IMR-90 (cell line): ENCODE data around the gene TET1. TPM values are rescaled to one million over a fixed set of nuclear protein-coding genes. Genes with fewer than 3 reads are reported as not detected.

ENCODE experiments used
- ATAC-seq: fragments of 200-7000 bp; cut with Tn5 transposase; 2 replicates; pipeline ENCODE4 v1.9.1; 2020; ENCODE audit warnings: low read depth, mild to moderate bottlenecking, moderate library complexity
- BruUV-seq: library from RNA; stranded (reverse); fragments of 400-500 nt; replicated peaks from 2 replicates; lab custom pipeline; 2021; lab: Mats Ljungman, UMichigan
- CTCF ChIA-PET: fragments of 300-600 bp; formaldehyde crosslinking; extraction: SDS; loops from one replicate; lab custom pipeline; 2021; ENCODE audit warnings: antibody characterized with exemption; lab: Yijun Ruan, JAX
- POLR2A ChIA-PET: fragments of 300-600 bp; sonication (Branson Sonifier 250); formaldehyde crosslinking; loops from one replicate; lab custom pipeline; 2022; ENCODE audit warnings: antibody characterized with exemption; ENCODE audit not compliant: unreplicated experiment; lab: Charles Lee
- DNase-seq: peaks from one replicate; pipeline ENCODE4 v3.0.0; 2013
- H2AFZ ChIP-seq: replicated peaks from 2 replicates; pipeline ENCODE3; 2013; ENCODE audit warnings: low read length, mild to moderate bottlenecking; ENCODE audit not compliant: poor library complexity
- H2AK5ac ChIP-seq: 2 replicates; pipeline ENCODE4 v1.6.1; 2013; ENCODE audit warnings: low read depth, low read length, inconsistent platforms
- H2AK9ac ChIP-seq: replicated peaks from 2 replicates; pipeline ENCODE3; 2013; ENCODE audit warnings: mild to moderate bottlenecking, low read depth, low read length, moderate library complexity; ENCODE audit not compliant: poor library complexity
- H2BK120ac ChIP-seq: 2 replicates; pipeline ENCODE4 v1.6.1; 2013; ENCODE audit warnings: low read depth, low read length, inconsistent platforms
- H2BK15ac ChIP-seq: 3 replicates; pipeline ENCODE4 v1.6.1; 2013; ENCODE audit warnings: low read depth, low read length, inconsistent platforms
- H2BK20ac ChIP-seq: 2 replicates; pipeline ENCODE4 v1.6.1; 2013; ENCODE audit warnings: low read depth, mild to moderate bottlenecking, inconsistent platforms, low read length, moderate library complexity
- H2BK5ac ChIP-seq: 2 replicates; pipeline ENCODE4 v1.6.1; 2013; ENCODE audit warnings: mild to moderate bottlenecking, low read depth, low read length, inconsistent platforms; ENCODE audit not compliant: poor library complexity, severe bottlenecking
- H3K14ac ChIP-seq: replicated peaks from 2 replicates; pipeline ENCODE4 v1.6.1; 2013; ENCODE audit warnings: low read depth, low read length, inconsistent platforms
- H3K18ac ChIP-seq: 2 replicates; pipeline ENCODE4 v1.6.1; 2013; ENCODE audit warnings: low read depth, low read length, control low read depth
- H3K23ac ChIP-seq: 2 replicates; pipeline ENCODE4 v1.6.1; 2013; ENCODE audit warnings: low read depth, low read length, inconsistent platforms
- H3K27ac ChIP-seq: 2 replicates; pipeline ENCODE4 v1.5.1; 2013; ENCODE audit warnings: mild to moderate bottlenecking, control low read depth, low read length; ENCODE audit not compliant: insufficient read depth
- H3K27me3 ChIP-seq: 2 replicates; pipeline ENCODE4 v1.6.1; 2013; ENCODE audit warnings: low read length; ENCODE audit not compliant: control insufficient read depth, insufficient read depth
- H3K36me3 ChIP-seq: 2 replicates; pipeline ENCODE4 v1.6.1; 2013; ENCODE audit warnings: low read length, mixed read lengths; ENCODE audit not compliant: control insufficient read depth, insufficient read depth
- H3K4ac ChIP-seq: 2 replicates; pipeline ENCODE4 v1.6.1; 2013; ENCODE audit warnings: low read depth, low read length, inconsistent platforms
- H3K4me1 ChIP-seq: 2 replicates; pipeline ENCODE4 v1.6.1; 2013; ENCODE audit warnings: low read length, mixed read lengths; ENCODE audit not compliant: control insufficient read depth, insufficient read depth
- H3K4me2 ChIP-seq: 2 replicates; pipeline ENCODE4 v1.6.1; 2013; ENCODE audit warnings: low read depth, mild to moderate bottlenecking, control low read depth, low read length, moderate library complexity
- H3K4me3 ChIP-seq: 2 replicates; pipeline ENCODE4 v1.5.1; 2013; ENCODE audit warnings: low read depth, mild to moderate bottlenecking, control low read depth, low read length, moderate library complexity; ENCODE audit not compliant: insufficient read depth
- H3K56ac ChIP-seq: 2 replicates; pipeline ENCODE4 v1.6.1; 2013; ENCODE audit warnings: low read length, inconsistent platforms; ENCODE audit not compliant: insufficient read depth; ENCODE audit errors: extremely low read depth
- H3K79me1 ChIP-seq, 2 experiments: 2 replicates each; pipeline ENCODE4 v1.6.1; 2013; ENCODE audit warnings: low read length in 2 of 2, inconsistent platforms in 1 of 2, low read depth in 1 of 2
- H3K9ac ChIP-seq: 2 replicates; pipeline ENCODE4 v1.6.1; 2013; ENCODE audit warnings: low read depth, low read length, control low read depth
- H3K9me1 ChIP-seq: 2 replicates; pipeline ENCODE4 v1.6.1; 2013; ENCODE audit warnings: low read length, inconsistent platforms; ENCODE audit not compliant: insufficient read depth
- H3K9me3 ChIP-seq: 2 replicates; pipeline ENCODE4 v1.6.1; 2013; ENCODE audit warnings: low read length; ENCODE audit not compliant: control insufficient read depth, insufficient read depth
- H4K20me1 ChIP-seq: 2 replicates; pipeline ENCODE4 v1.6.1; 2013; ENCODE audit warnings: low read length, inconsistent platforms; ENCODE audit not compliant: insufficient read depth
- H4K5ac ChIP-seq: 2 replicates; pipeline ENCODE4 v1.6.1; 2013; ENCODE audit warnings: mild to moderate bottlenecking, low read depth, low read length, control low read depth
- H4K8ac ChIP-seq, 2 experiments: 2 replicates each; pipeline ENCODE4 v1.6.1; 2013; ENCODE audit warnings: low read depth in 2 of 2, low read length in 2 of 2, control low read depth in 1 of 2, inconsistent platforms in 1 of 2
- H4K91ac ChIP-seq: 2 replicates; pipeline ENCODE4 v1.6.1; 2013; ENCODE audit warnings: low read depth, low read length, inconsistent platforms; ENCODE audit not compliant: insufficient read depth
- BHLHE40 ChIP-seq: fragments of 150-350 bp; IDR thresholded peaks from 2 replicates; pipeline ENCODE4 v1.6.1; 2016; ENCODE audit warnings: mild to moderate bottlenecking, low read depth, low read length
- CEBPB ChIP-seq: IDR thresholded peaks from 2 replicates; pipeline ENCODE4 v1.6.1; 2012; ENCODE audit warnings: low read depth, low read length, improper control_type of control experiment
- CHD1 ChIP-seq: IDR thresholded peaks from 2 replicates; pipeline ENCODE4 v1.6.1; 2012; ENCODE audit warnings: low read depth, low read length, improper control_type of control experiment
- CTCF ChIP-seq: conservative IDR thresholded peaks from 2 replicates; pipeline ENCODE4 v1.5.1; 2012; ENCODE audit warnings: mild to moderate bottlenecking, low read depth, low read length, improper control_type of control experiment
- ELK1 ChIP-seq: fragments of 150-350 bp; IDR thresholded peaks from 2 replicates; pipeline ENCODE4 v1.6.1; 2016; ENCODE audit warnings: low read depth, mild to moderate bottlenecking, low read length, moderate library complexity, borderline replicate concordance
- FOS ChIP-seq: fragments of 150-350 bp; IDR thresholded peaks from 2 replicates; pipeline ENCODE4 v1.6.1; 2016; ENCODE audit warnings: low read depth, low read length
- MAFK ChIP-seq: IDR thresholded peaks from 2 replicates; pipeline ENCODE4 v1.6.1; 2012; ENCODE audit warnings: low read depth, low read length, improper control_type of control experiment
- MAZ ChIP-seq: IDR thresholded peaks from 2 replicates; pipeline ENCODE4 v1.6.1; 2012; ENCODE audit warnings: low read depth, mild to moderate bottlenecking, low read length, improper control_type of control experiment, moderate library complexity, borderline replicate concordance
- MXI1 ChIP-seq: IDR thresholded peaks from 2 replicates; pipeline ENCODE4 v1.6.1; 2012; ENCODE audit warnings: low read depth, mild to moderate bottlenecking, low read length, moderate library complexity, borderline replicate concordance
- NFE2L2 ChIP-seq: fragments of 150-350 bp; IDR thresholded peaks from 2 replicates; pipeline ENCODE4 v1.6.1; 2016; ENCODE audit warnings: low read depth, mild to moderate bottlenecking, low read length
- POLR2A ChIP-seq: IDR thresholded peaks from 2 replicates; pipeline ENCODE4 v1.6.1; 2012; ENCODE audit warnings: mild to moderate bottlenecking, low read depth, low read length
- RAD21 ChIP-seq: IDR thresholded peaks from 2 replicates; pipeline ENCODE4 v1.6.1; 2012; ENCODE audit warnings: low read length, improper control_type of control experiment
- RCOR1 ChIP-seq: IDR thresholded peaks from 2 replicates; pipeline ENCODE4 v1.6.1; 2012; ENCODE audit warnings: mild to moderate bottlenecking, low read length, improper control_type of control experiment; ENCODE audit not compliant: insufficient replicate concordance
- RFX5 ChIP-seq: IDR thresholded peaks from 2 replicates; pipeline ENCODE4 v1.8.0; 2012; ENCODE audit warnings: low read depth, mild to moderate bottlenecking, low read length, moderate library complexity
- SMC3 ChIP-seq: fragments of 150-350 bp; IDR thresholded peaks from 2 replicates; pipeline ENCODE4 v1.6.1; 2016; ENCODE audit warnings: low read depth, mild to moderate bottlenecking, antibody characterized with exemption, low read length, moderate library complexity
- USF2 ChIP-seq: fragments of 150-350 bp; IDR thresholded peaks from 2 replicates; pipeline ENCODE4 v1.6.1; 2017; ENCODE audit warnings: mild to moderate bottlenecking, antibody characterized with exemption, low read length, low read depth
- WGBS, 2 experiments: methylation state at CpG; one replicate each; pipeline versions ENCODE4 v1.1.5 to v1.1.7; 2013; ENCODE audit warnings: missing lambda C conversion rate in 2 of 2; ENCODE audit not compliant: insufficient read length in 1 of 2; ENCODE audit errors: extremely low coverage in 2 of 2; 5-methylcytosine and 5-hydroxymethylcytosine counted together
- dilution Hi-C: fragments of 300-500 bp; cut with HindIII; formaldehyde crosslinking; loops from one replicate; pipeline ENCODE4 v1.14.3; 2018; ENCODE audit warnings: low sequenced_read_pairs; ENCODE audit not compliant: unreplicated experiment
- in situ Hi-C: fragments of 300-500 bp; cut with MboI; formaldehyde crosslinking; loops from 3 replicates; pipeline ENCODE4 v1.14.3; 2019; ENCODE audit warnings: low sequenced_read_pairs, inconsistent platforms, mixed read lengths
- intact Hi-C: fragments of 100-400 bp; cut with micrococcal nuclease; formaldehyde crosslinking; loops from 2 replicates; pipeline ENCODE4 v1.10.0; 2022
- polyA plus RNA-seq, 3 experiments: library from polyadenylated mRNA; depleted of rRNA; stranded (reverse); fragments of >200 nt; gene quantifications; 2 replicates each; pipeline ENCODE4 v1.2.3, GENCODE V29; 2012; ENCODE audit warnings: low replicate concordance in 1 of 3
- total RNA-seq: library from RNA; depleted of rRNA; stranded (reverse); fragments of >200 nt; gene quantifications from 2 replicates; pipeline ENCODE4 v1.2.3, GENCODE V29; 2012

TET1 gene
- total and polyA plus RNA-seq, 2 of the 4 experiments (the other 2 are of a cell fraction): 1.0 to 4.3 TPM

- H2BK5ac ChIP-seq: no peak overlapping the region
- no peak overlapping the region for H4K8ac ChIP-seq
- H3K27ac ChIP-seq: no peak overlapping the region
- intact Hi-C loops (loop anchor here (5.0 kb wide), 1 partner anchor 34 kb away; no protein-coding TSS in a partner anchor), dilution Hi-C loops (no loop called here), in situ Hi-C loops (no loop called here)
- H3K9me1 ChIP-seq: peaks cover 15% of the 10 kb centered on the region
- no TSS peak for BruUV-seq
- no peak overlapping the region for H2BK15ac ChIP-seq
- no peak overlapping the region for H3K14ac ChIP-seq
- H3K4me3 ChIP-seq: no peak overlapping the region
- H4K20me1 ChIP-seq: peaks cover 3% of the 10 kb centered on the region; the same call in 1 of the 2 replicates
- no peak overlapping the region for H3K9ac ChIP-seq
- POLR2A ChIA-PET: interaction anchor here (0.8 kb wide), 1 partner anchor 40 kb away, joined by 3 read pairs; no protein-coding TSS in a partner anchor
- no peak overlapping the region for H3K56ac ChIP-seq
- 0 out of 2 replicates have a peak overlapping the region, but pooled peaks have one; percentile 47 for H4K5ac ChIP-seq
- H3K4me1 ChIP-seq: peaks cover 5% of the 10 kb centered on the region
- 100% methylated on average over 1 of the region's 3 CpGs; no CpG with 5 or more reads in 1 of the 2 experiments for WGBS, 2 experiments
- no peak overlapping the region for H2AK9ac ChIP-seq
- no peak overlapping the region for H2BK20ac ChIP-seq
- ATAC-seq: no peak
- CTCF ChIA-PET: interaction anchor here (0.6 kb wide), 1 partner anchor 47 kb away, joined by 3 read pairs; no protein-coding TSS in a partner anchor
- no peak overlapping the region for H3K4ac ChIP-seq
- DNase-seq: no peak
- H2AFZ ChIP-seq: no peak overlapping the region
- TF ChIP-seq MXI1: no peak
- no peak for TF ChIP-seq CTCF
- TF ChIP-seq CEBPB: no peak
- TF ChIP-seq RCOR1: no peak
- no peak for TF ChIP-seq MAZ
- TF ChIP-seq MAFK: no peak
- TF ChIP-seq NFE2L2: no peak
- no peak for TF ChIP-seq RAD21
- no peak for TF ChIP-seq USF2
- no peak for TF ChIP-seq RFX5
- no peak for TF ChIP-seq ELK1
- TF ChIP-seq POLR2A: no peak
- no peak for TF ChIP-seq FOS
- TF ChIP-seq CHD1: no peak
- no peak for TF ChIP-seq BHLHE40
- TF ChIP-seq SMC3: no peak
- H3K79me1 ChIP-seq: peaks cover 24 to 43% of the 10 kb centered on the region in 2 experiments
- no peaks in the 10 kb centered on the region for H3K27me3 ChIP-seq
- no peak overlapping the region for H2AK5ac ChIP-seq
- H3K18ac ChIP-seq: no peak overlapping the region
- no peak overlapping the region for H3K23ac ChIP-seq
- H4K91ac ChIP-seq: no peak overlapping the region
- H3K36me3 ChIP-seq: peaks cover 8% of the 10 kb centered on the region; the same call in 1 of the 2 replicates
- H2BK120ac ChIP-seq: no peak overlapping the region
- H3K4me2 ChIP-seq: no peak overlapping the region
- no peaks in the 10 kb centered on the region for H3K9me3 ChIP-seq
Observed at GRCh38 chr10:68636335-68636734, 76.2 kb downstream of the TET1 start.
